ENCODE results near the gene LILRA5. TPM values are rescaled to one million over a fixed set of nuclear protein-coding genes. Genes with fewer than 3 reads are reported as not detected.
A peak's percentile ranks its signal among the peaks of the same experiment; 100 is the strongest.
"Not testable (repeated sequence)": the region's sequence is repeated elsewhere in the genome, so short reads cannot be mapped to it uniquely, and the experiment has no call there.

Gene LILRA5
- 1.8 TPM for total RNA-seq
- long read RNA-seq, result 0 reads

DNA sequence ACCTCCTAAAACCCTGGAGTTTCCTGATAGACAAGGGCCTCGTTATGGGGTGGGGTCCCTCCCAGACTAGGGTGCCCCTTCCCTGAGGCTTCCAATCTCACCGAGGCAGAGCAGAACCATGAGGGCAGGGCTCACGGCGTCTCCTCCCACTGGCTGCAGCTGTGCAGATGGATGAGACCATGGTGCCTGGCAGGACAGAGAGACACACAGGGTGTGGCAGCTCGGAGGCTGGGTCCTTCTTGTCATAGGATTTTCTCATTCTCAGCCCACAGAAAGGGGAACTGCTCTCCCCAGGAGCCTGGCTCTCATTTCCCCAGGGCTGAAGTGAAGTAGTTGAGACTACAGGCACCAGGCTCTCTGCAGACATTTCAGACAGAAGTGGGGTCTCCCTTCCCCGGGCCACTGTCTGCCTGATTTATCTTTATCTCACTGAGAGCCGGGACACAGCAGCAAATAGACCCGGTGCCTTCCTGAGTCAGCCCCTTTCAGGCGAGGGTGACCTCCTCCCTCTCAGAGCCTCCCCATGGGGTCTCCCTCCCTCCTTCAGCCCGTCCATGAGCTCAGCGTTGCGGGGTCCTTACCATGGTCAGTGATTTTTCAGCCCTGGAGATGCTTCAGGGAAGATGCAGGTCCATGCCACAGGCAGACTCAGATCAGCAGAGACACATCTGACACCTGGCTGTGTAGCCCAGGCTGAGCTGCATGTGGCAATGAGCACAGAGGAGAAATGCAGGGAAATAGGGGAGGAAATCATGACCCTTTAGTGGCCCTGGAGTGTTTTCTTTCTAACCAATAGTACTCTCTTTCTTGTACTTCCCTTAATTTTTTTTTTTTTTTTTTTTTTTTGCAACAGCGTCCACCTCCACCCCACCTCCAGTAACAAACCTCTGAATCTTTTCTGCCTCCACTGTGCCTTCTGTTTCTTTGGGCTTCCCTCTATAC is at the start of gene LILRA5:
LILRA5 (minus strand) TSS at position 731 of the 942 bp plus-strand sequence; CDS start at position 584, 147 bp downstream.
- peak; percentile 78 for ATAC-seq
- peak; percentile 84 for DNase-seq (ENCODE audit: missing footprints)
- intact Hi-C loops (cut with DNase I), result no loop called here

GRCh38 chr19:54361680-54362422 is 48.9 kb upstream of the LILRA5 start:
- ATAC-seq; intact Hi-C loops (cut with DNase I); DNase-seq (ENCODE audit: missing footprints): not testable (repeated sequence)

- intact Hi-C loops (cut with DNase I); DNase-seq (ENCODE audit: missing footprints): not testable (repeated sequence)
- ATAC-seq, result peak; percentile 60
These were observed 46.3 kb upstream of the LILRA5 start for GRCh38 chr19:54359149-54359820.

- intact Hi-C loops (cut with DNase I), result no loop called here
- DNase-seq (ENCODE audit: missing footprints), result no peak
- ATAC-seq, result no peak
These were observed 44.4 kb upstream of the LILRA5 start for GRCh38 chr19:54357381-54357780.

DNA sequence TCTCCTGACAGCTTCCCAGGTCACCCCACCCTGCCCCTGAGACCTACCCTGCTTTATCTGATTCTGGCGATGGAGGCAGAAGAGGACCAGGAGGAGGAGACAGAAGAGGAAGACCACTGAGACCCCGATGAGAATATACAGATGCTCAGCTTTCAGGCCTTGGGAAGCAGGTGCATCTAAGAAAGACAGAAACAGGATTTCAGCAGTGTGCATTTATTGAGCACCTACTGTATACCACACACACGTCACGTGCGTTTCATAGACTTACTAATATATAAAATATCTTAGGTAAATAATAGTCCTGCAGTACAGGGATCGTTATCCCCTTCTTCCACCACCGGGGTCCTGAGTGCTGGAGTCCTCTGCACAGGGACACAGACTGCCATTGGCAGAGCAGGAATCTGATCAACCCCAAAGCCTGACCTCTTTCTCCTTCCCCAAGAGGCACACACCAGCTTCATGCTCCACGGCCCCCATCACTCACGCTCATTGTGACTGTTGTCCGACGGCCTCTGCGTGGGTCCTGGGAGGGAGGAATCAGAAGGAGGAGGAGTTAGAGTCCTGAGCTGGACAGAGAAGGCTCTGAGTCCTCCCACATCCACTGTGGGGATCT is 43.6 kb upstream of the LILRA5 start:
- intact Hi-C loops (cut with DNase I), result no loop called here
- ATAC-seq (no peak), DNase-seq (ENCODE audit: missing footprints) (no peak)

DNA sequence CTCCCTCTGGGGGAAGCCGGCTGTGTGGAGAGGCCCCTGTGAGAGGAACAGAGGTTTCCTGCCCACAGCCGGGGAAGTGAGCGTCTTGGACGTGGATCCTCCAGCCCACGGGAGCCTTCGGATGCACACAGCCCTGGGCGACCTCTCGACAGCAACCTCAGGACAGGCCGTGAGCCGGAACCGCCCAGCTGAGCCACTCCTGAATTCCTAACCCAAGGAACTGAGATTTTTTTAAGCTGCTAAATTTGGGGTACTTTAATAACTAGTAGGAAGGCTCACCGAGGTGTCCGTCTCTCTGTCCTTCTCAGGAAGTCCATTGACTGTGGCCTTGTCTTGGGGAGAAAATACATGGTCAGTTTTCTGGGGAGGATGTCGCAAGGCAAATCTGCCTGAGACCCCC is 42.7 kb upstream of the LILRA5 start:
- no peak for DNase-seq (ENCODE audit: missing footprints)
- ATAC-seq, result no peak
- intact Hi-C loops (cut with DNase I), result no loop called here

GRCh38 chr19:54354761-54355160 is 41.8 kb upstream of the LILRA5 start:
- DNase-seq (ENCODE audit: missing footprints) (no peak), ATAC-seq (no peak)
- intact Hi-C loops (cut with DNase I), result no loop called here

GRCh38 chr19:54352546-54352945 is 39.6 kb upstream of the LILRA5 start:
- intact Hi-C loops (cut with DNase I), result no loop called here
- peak; percentile 20 for ATAC-seq
- no peak for DNase-seq (ENCODE audit: missing footprints)

DNA sequence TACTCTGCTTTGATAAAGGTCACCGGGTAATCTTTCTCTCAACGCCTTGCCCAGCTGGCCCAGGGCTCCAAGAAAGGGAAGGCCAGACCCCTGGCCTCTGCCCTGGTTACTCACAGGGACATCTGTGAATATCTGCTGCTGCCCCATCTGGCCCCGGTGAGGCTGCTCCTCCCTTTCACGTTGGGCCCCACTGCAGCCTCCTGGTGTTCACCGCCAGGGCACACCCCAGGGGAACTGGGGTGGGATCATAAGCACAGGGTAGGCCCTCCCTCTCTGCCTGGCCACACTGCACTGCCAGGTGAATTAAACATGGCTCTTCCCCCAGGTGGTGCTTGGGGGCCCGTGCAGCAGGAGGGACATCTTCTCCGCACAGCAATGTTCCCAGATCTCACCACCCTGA is 39.1 kb upstream of the LILRA5 start:
- intact Hi-C loops (cut with DNase I), result no loop called here
- DNase-seq (ENCODE audit: missing footprints) (no peak), ATAC-seq (peak; percentile 26)

DNA sequence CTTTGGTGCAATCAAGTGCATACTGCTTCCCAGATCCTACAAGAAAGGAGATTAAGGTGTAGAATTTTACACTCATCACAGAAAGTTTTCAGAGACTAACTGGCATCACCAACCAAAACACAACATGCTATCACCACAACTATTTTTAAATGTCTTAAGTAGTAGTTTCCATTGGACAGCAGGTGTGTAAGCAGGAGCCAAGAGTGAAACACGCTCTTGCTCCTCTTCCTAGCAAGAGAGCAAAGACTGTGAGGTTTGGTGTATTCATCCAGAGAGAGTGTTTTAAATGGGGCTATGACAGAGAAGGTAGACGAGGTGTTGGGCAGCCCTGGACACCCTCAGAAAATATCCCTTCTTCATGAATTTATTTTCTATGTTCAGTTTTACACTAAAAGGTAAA is 38.5 kb upstream of the LILRA5 start:
- intact Hi-C loops (cut with DNase I), result no loop called here
- ATAC-seq, result no peak
- no peak for DNase-seq (ENCODE audit: missing footprints)

DNA sequence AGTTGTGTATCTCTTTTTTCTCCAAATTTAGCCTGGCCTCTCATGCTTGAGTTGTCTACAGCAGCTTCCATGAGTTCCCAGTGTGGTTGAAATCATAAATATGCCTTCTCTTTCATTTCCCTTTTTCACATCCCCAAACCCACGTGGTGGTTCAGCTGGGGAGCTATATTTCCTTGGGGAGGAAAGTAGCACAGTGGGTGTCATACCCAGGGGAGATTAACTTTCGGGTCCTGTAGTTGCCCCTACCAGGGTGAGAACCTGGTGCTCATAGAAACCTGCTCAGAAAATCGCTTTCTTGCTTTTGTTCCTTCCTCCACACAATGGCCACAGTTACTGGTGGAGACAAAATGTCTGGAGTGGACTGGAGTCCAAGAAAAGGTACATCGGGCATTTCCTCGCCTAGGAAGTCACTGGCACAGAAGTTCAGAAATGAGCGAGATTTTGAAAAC is 33.0 kb upstream of the LILRA5 start:
- DNase-seq (ENCODE audit: missing footprints) (no peak), ATAC-seq (peak; percentile 23)
- intact Hi-C loops (cut with DNase I), result no loop called here

- intact Hi-C loops (cut with DNase I), result no loop called here
- DNase-seq (ENCODE audit: missing footprints) (no peak), ATAC-seq (no peak)
These were observed 30.9 kb upstream of the LILRA5 start for GRCh38 chr19:54343868-54344267.

- ATAC-seq (no peak), DNase-seq (ENCODE audit: missing footprints) (no peak)
- intact Hi-C loops (cut with DNase I), result no loop called here
These were observed 28.3 kb upstream of the LILRA5 start for GRCh38 chr19:54341295-54341694.

GRCh38 chr19:54339646-54340358 is 26.8 kb upstream of the LILRA5 start:
- intact Hi-C loops (cut with DNase I), result no loop called here
- DNase-seq (ENCODE audit: missing footprints), result no peak
- peak; percentile 42 for ATAC-seq

DNA sequence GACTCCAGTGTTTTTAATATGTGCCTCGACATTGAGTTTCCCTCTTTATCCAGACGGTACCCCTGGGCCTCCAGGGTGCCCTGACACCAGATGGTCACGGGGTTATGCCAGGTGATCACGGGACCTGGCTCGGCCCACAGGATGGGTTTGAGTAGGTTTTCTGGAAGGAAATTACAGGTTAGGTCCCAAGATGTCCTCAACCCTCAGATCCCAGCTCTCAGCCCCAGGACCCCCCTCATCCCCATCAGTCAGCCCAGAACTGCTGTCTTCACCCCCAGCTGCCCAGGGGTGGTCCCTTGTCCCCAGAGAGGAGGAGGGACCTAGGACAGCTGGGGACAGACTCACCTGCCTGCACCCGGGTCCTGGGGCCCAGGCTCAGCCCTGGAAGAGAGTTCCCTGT is 25.6 kb upstream of the LILRA5 start:
- ATAC-seq (no peak), DNase-seq (ENCODE audit: missing footprints) (no peak)
- intact Hi-C loops (cut with DNase I), result no loop called here

DNA sequence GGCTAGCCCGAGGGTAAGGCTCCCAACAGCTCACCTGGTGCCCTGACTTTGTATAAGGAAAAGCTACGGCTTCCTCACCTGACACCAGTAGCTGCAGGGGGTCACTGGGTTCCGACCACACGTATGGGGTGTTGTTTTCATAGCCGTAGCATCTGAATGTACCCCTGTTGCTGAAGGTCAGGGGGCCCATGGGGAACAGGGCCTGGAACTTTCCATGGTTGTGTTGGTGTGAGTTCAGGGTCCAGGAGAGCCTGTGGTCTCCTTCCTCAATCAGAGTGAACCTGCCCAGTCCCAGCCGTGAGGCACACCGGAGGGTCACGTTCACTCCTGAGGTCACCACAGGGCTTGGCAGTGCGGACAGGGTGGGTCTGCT is 24.9 kb upstream of the LILRA5 start:
- ATAC-seq (no peak), DNase-seq (ENCODE audit: missing footprints) (no peak)
- intact Hi-C loops (cut with DNase I), result no loop called here

DNA sequence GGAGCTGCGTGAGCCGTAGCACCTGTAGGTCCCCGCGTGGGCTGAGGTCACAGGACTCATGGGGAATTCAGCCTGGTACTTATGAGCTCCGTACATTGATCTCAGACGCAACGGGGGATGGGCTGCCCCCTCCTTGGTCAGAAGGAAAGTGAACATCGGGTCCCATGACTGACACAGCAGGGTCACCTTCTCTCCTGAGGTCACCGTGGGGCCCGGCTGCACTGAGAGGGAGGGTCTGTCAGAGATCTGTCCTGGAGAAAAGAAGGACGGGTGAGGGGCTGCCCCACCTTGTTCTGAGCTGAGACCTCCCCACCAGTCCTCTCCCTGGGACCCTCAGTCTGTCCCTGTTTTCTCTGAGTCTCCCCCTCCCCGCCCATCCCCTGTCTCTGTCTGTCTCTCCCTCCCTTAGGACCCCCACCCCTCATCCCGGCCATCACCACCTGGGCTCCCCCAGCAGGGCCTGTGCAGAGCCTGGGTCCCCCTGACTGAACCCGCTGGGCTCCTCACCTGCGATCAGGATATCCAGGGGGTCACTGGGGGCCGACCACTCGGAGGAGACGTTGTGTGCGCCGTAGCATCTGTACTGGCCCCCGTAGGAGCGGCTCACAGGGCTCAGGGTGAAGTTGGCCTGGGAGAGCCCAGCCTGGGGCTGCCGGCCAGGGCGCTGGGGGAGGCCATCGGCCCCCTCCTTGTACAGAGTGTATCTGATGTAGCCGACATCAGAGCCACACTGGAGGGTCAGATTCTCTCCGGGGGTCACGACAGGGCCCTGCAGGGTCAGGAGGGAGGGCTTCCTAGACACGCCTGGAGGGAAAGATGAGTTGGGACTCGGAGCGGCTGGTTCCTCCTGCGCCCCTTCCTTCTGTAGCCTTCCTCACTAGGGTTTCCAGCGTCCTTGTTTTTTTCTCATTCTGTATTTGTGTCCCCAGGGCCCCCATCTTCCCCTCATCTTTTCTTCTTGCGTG is 24.2 kb upstream of the LILRA5 start:
- ATAC-seq, result no peak
- no peak for DNase-seq (ENCODE audit: missing footprints)
- intact Hi-C loops (cut with DNase I), result no loop called here

All from Right ventricle myocardium inferior (tissue), 1 donor.